HL-60 (cell line): Measurements from ENCODE around the gene FAM53A.

Source experiments
- DNase-seq, 2 experiments: peaks; one replicate each; pipeline ENCODE4 v3.0.0-alpha.2; 2010 to 2020; ENCODE audit warnings: low read depth in 1 of 2, low spot score in 1 of 2
- H3K27ac ChIP-seq: fragments of 250-450 bp; sonication (Bioruptor Pico); replicated peaks from 2 replicates; pipeline ENCODE4 v1.5.1; 2020; ENCODE audit warnings: mild to moderate bottlenecking, moderate library complexity
- H3K27me3 ChIP-seq: fragments of 250-450 bp; sonication (Bioruptor Pico); 2 replicates; pipeline ENCODE4 v1.5.1; 2021; ENCODE audit warnings: mild to moderate bottlenecking, moderate library complexity; ENCODE audit not compliant: insufficient read depth, poor library complexity, severe bottlenecking
- H3K4me3 ChIP-seq: replicated peaks from 2 replicates; pipeline ENCODE4 v1.5.1; 2011; ENCODE audit warnings: mild to moderate bottlenecking, control low read depth, low read length; ENCODE audit not compliant: insufficient read depth
- CTCF ChIP-seq: IDR thresholded peaks from one replicate; pipeline ENCODE4 v1.5.1; 2011; ENCODE audit warnings: low read length, control low read depth, inconsistent platforms; ENCODE audit not compliant: insufficient read depth
- GABPA ChIP-seq: IDR thresholded peaks from 2 replicates; pipeline ENCODE4 v1.6.1; 2012; ENCODE audit warnings: low read depth
- POLR2AphosphoS5 ChIP-seq: IDR thresholded peaks from 2 replicates; pipeline ENCODE4 v1.6.1; 2012; ENCODE audit warnings: low read depth
- REST ChIP-seq: IDR thresholded peaks from 2 replicates; pipeline ENCODE4 v1.6.1; 2012; ENCODE audit warnings: low read depth; ENCODE audit not compliant: insufficient replicate concordance
- SPI1 ChIP-seq: IDR thresholded peaks from 2 replicates; pipeline ENCODE4 v1.6.1; 2012; ENCODE audit warnings: low read depth, mild to moderate bottlenecking, borderline replicate concordance

FAM53A gene

GRCh38 chr4:1635464-1635863 is 48.6 kb downstream of the FAM53A start:
- H3K27me3 ChIP-seq, result peaks cover 3% of the 10 kb centered on the region
- no peak for TF ChIP-seq GABPA
- no peak for TF ChIP-seq CTCF
- no peak for TF ChIP-seq POLR2AphosphoS5
- TF ChIP-seq SPI1, result no peak
- no peak for TF ChIP-seq REST
- H3K4me3 ChIP-seq, result no peak overlapping the region
- H3K27ac ChIP-seq, result no peak overlapping the region
- DNase-seq, result no peak

- no peak for DNase-seq
- Histone ChIP-seq H3K27ac (no peak overlapping the region), H3K4me3 (no peak overlapping the region), H3K27me3 (peaks cover 3% of the 10 kb centered on the region)
- TF ChIP-seq GABPA, result no peak
- no peak for TF ChIP-seq REST
- TF ChIP-seq CTCF, result no peak
- no peak for TF ChIP-seq POLR2AphosphoS5
- no peak for TF ChIP-seq SPI1
Measured at GRCh38 chr4:1633993-1634392, 50.1 kb downstream of the FAM53A start.

GRCh38 chr4:1632109-1633104 is 51.7 kb downstream of the FAM53A start:
- H3K27ac ChIP-seq, result no peak overlapping the region
- no peak for DNase-seq

More at GRCh38 chr4:1632109-1633104, 51.7 kb downstream of the FAM53A start:
- Histone ChIP-seq H3K27me3 (peaks cover 5% of the 10 kb centered on the region), H3K4me3 (no peak overlapping the region)
- TF ChIP-seq POLR2AphosphoS5 (no peak), GABPA (no peak), SPI1 (no peak), REST (no peak), CTCF (no peak)
